ENCODE data around the gene EIF3C. TPM values are rescaled to one million over a fixed set of nuclear protein-coding genes. Genes with fewer than 3 reads are reported as not detected.
"Not testable (repeated sequence)": the region's sequence is repeated elsewhere in the genome, so short reads cannot be mapped to it uniquely, and the experiment has no call there.

The EIF3C gene
- 248 and 259 TPM in 2 replicates for polyA plus RNA-seq (2013)

- not testable (repeated sequence) for H2AK5ac ChIP-seq (ENCODE audit: low read length); H4K91ac ChIP-seq (ENCODE audit: low read depth, low read length); H3K79me2 ChIP-seq (ENCODE audit: control insufficient read depth, insufficient read depth, low read length, poor library complexity); H3K27me3 ChIP-seq (ENCODE audit: insufficient read depth, low read length); H4K12ac ChIP-seq (ENCODE audit: low read depth, low read length); H3K36me3 ChIP-seq (ENCODE audit: control insufficient read depth in 1 of 2, insufficient read depth in 2 of 2, low read length in 2 of 2); H2BK120ac ChIP-seq (ENCODE audit: insufficient read depth, low read length, poor library complexity); H3K23ac ChIP-seq (ENCODE audit: low read length); H3K4me1 ChIP-seq (ENCODE audit: control insufficient read depth in 1 of 2, insufficient read depth in 2 of 2, low read length in 2 of 2); H3K9me3 ChIP-seq (ENCODE audit: insufficient read depth, low read depth, low read length); H2AFZ ChIP-seq (ENCODE audit: insufficient read depth, low read length, poor library complexity); H3K9ac ChIP-seq (ENCODE audit: low read length); DNase-seq; H3K4ac ChIP-seq (ENCODE audit: low read depth, low read length); H3K27ac ChIP-seq (ENCODE audit: low read depth, low read length); H3K79me1 ChIP-seq (ENCODE audit: low read length); H2BK5ac ChIP-seq (ENCODE audit: low read depth, low read length, poor library complexity); H2BK12ac ChIP-seq (ENCODE audit: low read length); H3K4me2 ChIP-seq (ENCODE audit: low read length); H3K4me3 ChIP-seq (ENCODE audit: low read depth, low read length); H4K8ac ChIP-seq (ENCODE audit: low read depth, low read length); H3K18ac ChIP-seq (ENCODE audit: low read length); H3K14ac ChIP-seq (ENCODE audit: low read length)
- no CpG with 5 or more reads among the region's 66 CpGs for WGBS (ENCODE audit: extremely low coverage, insufficient coverage, insufficient read length)
Observed at GRCh38 chr16:28711220-28712083, at the start of gene EIF3C. EIF3C (plus strand) TSS chr16:28711464; CDS start chr16:28711687, 223 bp downstream.

- H3K27me3 ChIP-seq (ENCODE audit: insufficient read depth, low read length); H4K12ac ChIP-seq (ENCODE audit: low read depth, low read length); H2AK5ac ChIP-seq (ENCODE audit: low read length); H3K4me2 ChIP-seq (ENCODE audit: low read length); H3K9me3 ChIP-seq (ENCODE audit: insufficient read depth, low read depth, low read length); H3K18ac ChIP-seq (ENCODE audit: low read length); H3K9ac ChIP-seq (ENCODE audit: low read length); H3K23ac ChIP-seq (ENCODE audit: low read length); H2BK12ac ChIP-seq (ENCODE audit: low read length); H3K4me1 ChIP-seq (ENCODE audit: control insufficient read depth in 1 of 2, insufficient read depth in 2 of 2, low read length in 2 of 2); H2AFZ ChIP-seq (ENCODE audit: insufficient read depth, low read length, poor library complexity); H3K4me3 ChIP-seq (ENCODE audit: low read depth, low read length); H3K79me1 ChIP-seq (ENCODE audit: low read length); H2BK5ac ChIP-seq (ENCODE audit: low read depth, low read length, poor library complexity); H3K27ac ChIP-seq (ENCODE audit: low read depth, low read length); H4K8ac ChIP-seq (ENCODE audit: low read depth, low read length); H2BK120ac ChIP-seq (ENCODE audit: insufficient read depth, low read length, poor library complexity); H3K79me2 ChIP-seq (ENCODE audit: control insufficient read depth, insufficient read depth, low read length, poor library complexity); H4K91ac ChIP-seq (ENCODE audit: low read depth, low read length); H3K36me3 ChIP-seq (ENCODE audit: control insufficient read depth in 1 of 2, insufficient read depth in 2 of 2, low read length in 2 of 2); H3K4ac ChIP-seq (ENCODE audit: low read depth, low read length); DNase-seq; H3K14ac ChIP-seq (ENCODE audit: low read length): not testable (repeated sequence)
- no CpG with 5 or more reads among the region's 25 CpGs for WGBS (ENCODE audit: extremely low coverage, insufficient coverage, insufficient read length)
Observed at GRCh38 chr16:28666264-28666663, 45.0 kb upstream of the EIF3C start.

- not testable (repeated sequence) for H3K23ac ChIP-seq (ENCODE audit: low read length); H3K4ac ChIP-seq (ENCODE audit: low read depth, low read length); H3K4me3 ChIP-seq (ENCODE audit: low read depth, low read length); H3K79me1 ChIP-seq (ENCODE audit: low read length); H2BK5ac ChIP-seq (ENCODE audit: low read depth, low read length, poor library complexity); H3K79me2 ChIP-seq (ENCODE audit: control insufficient read depth, insufficient read depth, low read length, poor library complexity); H3K27me3 ChIP-seq (ENCODE audit: insufficient read depth, low read length); H3K9ac ChIP-seq (ENCODE audit: low read length); H2BK12ac ChIP-seq (ENCODE audit: low read length); H4K8ac ChIP-seq (ENCODE audit: low read depth, low read length); H3K36me3 ChIP-seq (ENCODE audit: control insufficient read depth in 1 of 2, insufficient read depth in 2 of 2, low read length in 2 of 2); H3K14ac ChIP-seq (ENCODE audit: low read length); H3K4me2 ChIP-seq (ENCODE audit: low read length); H2BK120ac ChIP-seq (ENCODE audit: insufficient read depth, low read length, poor library complexity); H3K4me1 ChIP-seq (ENCODE audit: control insufficient read depth in 1 of 2, insufficient read depth in 2 of 2, low read length in 2 of 2); DNase-seq; H2AK5ac ChIP-seq (ENCODE audit: low read length); H3K18ac ChIP-seq (ENCODE audit: low read length); H3K27ac ChIP-seq (ENCODE audit: low read depth, low read length); H2AFZ ChIP-seq (ENCODE audit: insufficient read depth, low read length, poor library complexity); H4K12ac ChIP-seq (ENCODE audit: low read depth, low read length); H3K9me3 ChIP-seq (ENCODE audit: insufficient read depth, low read depth, low read length); H4K91ac ChIP-seq (ENCODE audit: low read depth, low read length)
- WGBS (ENCODE audit: extremely low coverage, insufficient coverage, insufficient read length) = no CpG with 5 or more reads among the region's 7 CpGs
Observed at GRCh38 chr16:28667480-28667879, 43.8 kb upstream of the EIF3C start.

GRCh38 chr16:28668199-28668598 is 43.1 kb upstream of the EIF3C start:
- not testable (repeated sequence) for H3K4me2 ChIP-seq (ENCODE audit: low read length); H4K8ac ChIP-seq (ENCODE audit: low read depth, low read length); H3K4ac ChIP-seq (ENCODE audit: low read depth, low read length); H2AK5ac ChIP-seq (ENCODE audit: low read length); H3K14ac ChIP-seq (ENCODE audit: low read length); H2BK12ac ChIP-seq (ENCODE audit: low read length); H3K79me1 ChIP-seq (ENCODE audit: low read length); H3K36me3 ChIP-seq (ENCODE audit: control insufficient read depth in 1 of 2, insufficient read depth in 2 of 2, low read length in 2 of 2); H4K91ac ChIP-seq (ENCODE audit: low read depth, low read length); H3K23ac ChIP-seq (ENCODE audit: low read length); H2AFZ ChIP-seq (ENCODE audit: insufficient read depth, low read length, poor library complexity); H3K9me3 ChIP-seq (ENCODE audit: insufficient read depth, low read depth, low read length); DNase-seq; H2BK5ac ChIP-seq (ENCODE audit: low read depth, low read length, poor library complexity); H2BK120ac ChIP-seq (ENCODE audit: insufficient read depth, low read length, poor library complexity); H3K9ac ChIP-seq (ENCODE audit: low read length); H3K18ac ChIP-seq (ENCODE audit: low read length); H3K27me3 ChIP-seq (ENCODE audit: insufficient read depth, low read length); H4K12ac ChIP-seq (ENCODE audit: low read depth, low read length); H3K27ac ChIP-seq (ENCODE audit: low read depth, low read length); H3K79me2 ChIP-seq (ENCODE audit: control insufficient read depth, insufficient read depth, low read length, poor library complexity); H3K4me1 ChIP-seq (ENCODE audit: control insufficient read depth in 1 of 2, insufficient read depth in 2 of 2, low read length in 2 of 2); H3K4me3 ChIP-seq (ENCODE audit: low read depth, low read length)
- no CpG with 5 or more reads among the region's 4 CpGs for WGBS (ENCODE audit: extremely low coverage, insufficient coverage, insufficient read length)
